Fibroblast of pulmonary artery (primary cell): ENCODE results near the gene ASIC2.

Experiments used
- DNase-seq: peaks from one replicate; pipeline ENCODE4 v3.0.0-alpha.2; 2010; ENCODE audit warnings: low read depth
- H3K4me3 ChIP-seq: replicated peaks from 2 replicates; pipeline ENCODE4 v1.5.1; 2011; ENCODE audit warnings: low read depth, mild to moderate bottlenecking, control low read depth, low read length, moderate library complexity
- CTCF ChIP-seq: IDR thresholded peaks from 2 replicates; pipeline ENCODE4 v1.5.1; 2011; ENCODE audit warnings: mild to moderate bottlenecking, control low read depth, low read length, inconsistent platforms; ENCODE audit errors: missing control alignments

Gene ASIC2

GRCh38 chr17:33050611-33051140 lies 242.4 kb downstream of the ASIC2 start:
- no peak for DNase-seq
- no peak for TF ChIP-seq CTCF
- H3K4me3 ChIP-seq: no peak overlapping the region

- DNase-seq: peak; percentile 62
- no peak overlapping the region for H3K4me3 ChIP-seq
- TF ChIP-seq CTCF: peak; percentile 100
Observed at GRCh38 chr17:33049781-33050414, 243.2 kb downstream of the ASIC2 start.

- H3K4me3 ChIP-seq: no peak overlapping the region
- TF ChIP-seq CTCF: no peak
- no peak for DNase-seq
Observed at GRCh38 chr17:33046361-33047255, 246.5 kb downstream of the ASIC2 start.

GRCh38 chr17:33045216-33045615 lies 247.9 kb downstream of the ASIC2 start:
- H3K4me3 ChIP-seq: no peak overlapping the region
- no peak for TF ChIP-seq CTCF
- no peak for DNase-seq

- TF ChIP-seq CTCF: no peak
- no peak for DNase-seq
- H3K4me3 ChIP-seq: no peak overlapping the region
Observed at GRCh38 chr17:33044771-33045170, 248.3 kb downstream of the ASIC2 start.

GRCh38 chr17:33040461-33040860 lies 252.6 kb downstream of the ASIC2 start:
- TF ChIP-seq CTCF: no peak
- no peak for DNase-seq
- H3K4me3 ChIP-seq: no peak overlapping the region
